Rectal smooth muscle tissue (tissue), 1 donor: ENCODE measurements around the gene WDR3.
"Not testable (repeated sequence)": the region's sequence is repeated elsewhere in the genome, so short reads cannot be mapped to it uniquely, and the experiment has no call there.

Source experiments
- H3K27ac ChIP-seq: one replicate; pipeline ENCODE4 v1.7.0; 2013; ENCODE audit warnings: low read depth, low read length, inconsistent platforms
- H3K27me3 ChIP-seq: one replicate; pipeline ENCODE4 v1.7.0; 2013; ENCODE audit warnings: low read length; ENCODE audit not compliant: control insufficient read depth, insufficient read depth
- H3K36me3 ChIP-seq: one replicate; pipeline ENCODE4 v1.7.0; 2013; ENCODE audit warnings: low read length; ENCODE audit not compliant: control insufficient read depth, insufficient read depth
- H3K4me1 ChIP-seq: one replicate; pipeline ENCODE4 v1.7.0; 2013; ENCODE audit warnings: low read length; ENCODE audit not compliant: control insufficient read depth, insufficient read depth
- H3K4me3 ChIP-seq: one replicate; pipeline ENCODE4 v1.7.0; 2013; ENCODE audit warnings: low read length
- H3K9ac ChIP-seq: one replicate; pipeline ENCODE4 v1.7.0; 2013; ENCODE audit warnings: low read length

Gene WDR3

DNA sequence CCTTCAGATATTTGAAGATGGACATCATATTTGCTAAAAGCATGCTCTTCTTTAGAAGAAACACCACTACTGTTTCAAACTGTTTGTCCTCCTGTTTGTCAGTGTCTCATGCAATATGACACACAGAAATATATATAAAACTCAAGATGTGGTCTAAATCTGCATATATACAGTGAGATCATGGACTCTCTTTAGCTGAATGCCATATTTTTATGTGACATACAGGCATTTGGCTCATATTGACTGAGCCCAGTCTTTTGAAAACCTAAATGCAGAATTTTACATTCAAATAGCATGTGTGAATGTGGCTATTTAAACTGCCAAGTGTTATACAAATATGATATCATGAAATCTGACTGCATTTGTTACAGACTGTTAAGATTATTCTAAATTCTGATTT is 18.5 kb upstream of the WDR3 start:
- Histone ChIP-seq H3K4me3 (no peak overlapping the region), H3K9ac (no peak overlapping the region), H3K4me1 (no peaks in the 10 kb centered on the region), H3K36me3 (peaks cover 2% of the 10 kb centered on the region), H3K27ac (no peak overlapping the region), H3K27me3 (no peaks in the 10 kb centered on the region)

DNA sequence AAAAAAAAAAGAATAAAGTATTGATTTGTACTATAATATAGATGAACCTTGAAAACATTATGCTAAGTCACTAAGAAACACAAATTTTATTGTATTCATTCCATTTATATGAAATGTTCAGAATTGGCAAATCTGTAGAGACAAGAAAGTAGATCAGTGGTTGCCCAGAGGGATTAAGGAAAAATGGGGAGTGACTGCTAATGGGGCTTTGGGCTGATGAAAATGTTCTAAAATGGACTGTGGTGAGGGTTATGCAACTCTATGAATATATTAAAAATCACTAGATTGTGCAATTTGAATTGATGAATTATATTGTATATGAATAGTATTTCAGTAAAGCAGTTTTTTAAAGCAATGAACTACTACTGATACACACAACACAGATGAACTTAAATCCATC is 10.2 kb upstream of the WDR3 start:
- no peaks in the 10 kb centered on the region for H3K27me3 ChIP-seq
- H3K36me3 ChIP-seq = peaks cover 8% of the 10 kb centered on the region
- H3K4me3 ChIP-seq = no peak overlapping the region
- no peak overlapping the region for H3K9ac ChIP-seq
- no peaks in the 10 kb centered on the region for H3K4me1 ChIP-seq
- no peak overlapping the region for H3K27ac ChIP-seq

DNA sequence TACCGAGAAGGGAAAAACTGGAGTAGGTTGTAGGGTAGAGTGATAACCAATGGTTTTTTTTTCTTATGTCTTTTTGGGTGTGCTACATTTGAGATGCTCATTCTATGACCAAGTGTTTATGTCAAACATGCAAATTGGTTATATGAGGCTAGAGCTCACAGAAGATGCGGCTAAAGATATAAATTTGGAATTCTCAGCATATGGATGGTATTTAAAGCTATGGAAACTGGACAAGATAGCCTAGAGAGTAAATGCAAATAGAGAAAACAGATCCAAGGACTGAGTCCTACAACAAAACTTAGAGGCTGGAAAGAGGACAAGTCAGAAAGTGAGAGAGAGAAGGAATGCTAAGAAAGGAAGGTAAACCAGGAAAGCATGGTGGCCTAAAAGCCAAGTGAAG is 7.5 kb upstream of the WDR3 start:
- no peak overlapping the region for H3K27ac ChIP-seq
- no peak overlapping the region for H3K9ac ChIP-seq
- no peaks in the 10 kb centered on the region for H3K4me1 ChIP-seq
- H3K36me3 ChIP-seq = peaks cover 3% of the 10 kb centered on the region
- H3K4me3 ChIP-seq = no peak overlapping the region
- no peaks in the 10 kb centered on the region for H3K27me3 ChIP-seq

DNA sequence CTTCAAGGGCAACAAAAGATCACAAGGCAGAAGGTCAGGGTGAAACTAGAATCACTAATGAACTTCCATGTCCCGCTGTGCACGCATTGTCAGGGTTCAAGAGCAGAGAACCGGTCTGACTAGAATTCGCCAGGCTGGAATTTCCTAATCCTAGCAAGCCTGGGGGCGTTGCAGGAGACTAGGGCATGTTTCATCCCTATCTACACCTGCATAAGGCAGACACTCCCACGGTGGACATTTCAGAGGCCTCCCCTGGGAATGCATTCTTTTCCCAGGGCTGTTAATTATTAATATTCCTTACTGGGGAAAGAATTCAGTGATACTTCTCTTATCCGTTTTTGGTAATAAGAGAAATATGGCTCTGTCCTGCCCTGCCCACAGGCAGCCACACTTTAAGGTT is 6.8 kb upstream of the WDR3 start:
- not testable (repeated sequence) for H3K4me3 ChIP-seq, H3K9ac ChIP-seq

DNA sequence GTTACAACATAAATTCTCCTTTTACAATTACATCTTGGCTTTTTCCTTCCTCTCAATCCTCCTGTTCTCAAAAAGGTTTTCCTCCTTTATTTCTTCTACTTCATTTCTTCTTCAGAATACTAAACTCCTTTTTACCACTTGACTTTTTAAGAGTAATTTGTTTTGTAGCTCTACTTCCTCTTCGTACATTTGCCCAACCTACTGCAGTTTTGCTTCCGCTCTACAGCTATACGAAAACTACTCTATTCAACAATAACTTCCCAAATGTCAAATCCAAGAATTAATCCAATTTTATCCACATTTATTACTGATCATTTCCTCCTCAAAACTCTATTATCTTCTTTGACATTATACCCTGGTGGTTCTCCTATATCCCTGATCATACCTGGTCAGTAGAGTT is 3.6 kb upstream of the WDR3 start:
- Histone ChIP-seq H3K36me3 (no peaks in the 10 kb centered on the region), H3K4me3 (no peak overlapping the region), H3K27me3 (no peaks in the 10 kb centered on the region), H3K9ac (no peak overlapping the region), H3K27ac (no peak overlapping the region), H3K4me1 (peaks cover 20% of the 10 kb centered on the region)

More for the DNA sequence above, 6.8 kb upstream of the WDR3 start:
- H3K4me1 ChIP-seq, H3K27ac ChIP-seq, H3K36me3 ChIP-seq, H3K27me3 ChIP-seq: not testable (repeated sequence)

DNA sequence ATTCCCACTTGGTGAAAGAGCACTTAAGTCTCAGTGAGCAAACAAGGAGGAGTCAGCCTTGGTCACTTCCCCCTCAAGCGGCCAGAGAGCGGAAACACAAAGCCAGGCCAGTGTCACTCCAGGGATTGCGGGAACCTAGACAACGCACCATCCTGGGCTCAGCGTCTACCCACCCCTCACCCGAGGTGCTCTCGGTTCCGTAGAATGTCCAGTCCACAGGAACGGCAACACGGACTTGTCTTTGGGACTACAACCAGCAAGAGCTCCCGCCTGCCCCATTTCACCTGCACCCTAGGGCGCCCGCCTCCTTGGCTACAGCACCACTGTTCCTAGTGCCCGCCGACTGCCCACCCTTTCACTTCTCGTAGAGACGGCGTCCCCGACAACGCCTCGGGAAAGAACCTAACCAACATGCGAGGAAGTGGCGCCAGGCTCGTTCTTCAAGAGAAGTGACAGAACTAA is 627 bp upstream of the WDR3 start:
- Histone ChIP-seq H3K4me3 (peak overlapping the region; percentile 88), H3K36me3 (no peaks in the 10 kb centered on the region), H3K27me3 (no peaks in the 10 kb centered on the region), H3K27ac (peak overlapping the region; percentile 83), H3K4me1 (peaks cover 21% of the 10 kb centered on the region), H3K9ac (peak overlapping the region; percentile 61)

DNA sequence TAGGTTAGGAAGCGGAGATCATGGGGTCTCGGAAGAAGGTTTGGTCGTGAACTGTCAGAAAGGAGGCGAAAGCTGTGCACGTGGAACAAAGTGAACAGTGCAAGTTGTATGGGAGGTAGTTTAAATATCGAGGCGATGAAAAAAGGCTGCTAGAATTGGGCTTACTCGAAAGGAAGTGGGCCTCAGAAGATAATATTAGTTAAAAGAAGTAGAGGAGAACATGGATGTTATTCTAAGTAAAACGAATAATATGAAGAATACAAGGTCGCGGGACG is 571 bp downstream of the WDR3 start:
- no peaks in the 10 kb centered on the region for H3K36me3 ChIP-seq
- H3K9ac ChIP-seq = peak overlapping the region; percentile 28
- peaks cover 21% of the 10 kb centered on the region for H3K4me1 ChIP-seq
- peak overlapping the region; percentile 88 for H3K4me3 ChIP-seq
- H3K27me3 ChIP-seq = no peaks in the 10 kb centered on the region
- H3K27ac ChIP-seq = no peak overlapping the region

DNA sequence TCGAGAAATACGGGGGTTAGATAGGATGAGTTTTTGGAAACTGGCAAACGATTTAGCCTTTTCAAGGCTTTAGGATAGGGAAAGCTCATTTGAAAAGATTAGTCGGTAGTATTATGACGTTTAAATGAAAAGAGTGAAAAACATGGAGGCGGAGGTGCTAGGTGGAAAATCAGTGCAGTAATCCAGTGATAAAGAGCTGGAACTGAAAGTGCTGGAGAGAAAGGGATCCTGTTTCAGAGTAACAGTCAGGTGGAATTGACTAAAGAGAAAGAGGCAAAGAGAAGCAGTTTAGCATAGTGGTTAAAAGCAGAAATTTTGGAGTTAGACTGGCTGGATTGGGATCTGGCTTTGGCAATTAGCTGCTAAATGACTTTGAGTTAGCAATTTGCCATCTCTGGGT is 945 bp downstream of the WDR3 start:
- Histone ChIP-seq H3K9ac (no peak overlapping the region), H3K27me3 (no peaks in the 10 kb centered on the region), H3K36me3 (no peaks in the 10 kb centered on the region), H3K4me1 (peaks cover 21% of the 10 kb centered on the region), H3K4me3 (peak overlapping the region; percentile 88), H3K27ac (no peak overlapping the region)

DNA sequence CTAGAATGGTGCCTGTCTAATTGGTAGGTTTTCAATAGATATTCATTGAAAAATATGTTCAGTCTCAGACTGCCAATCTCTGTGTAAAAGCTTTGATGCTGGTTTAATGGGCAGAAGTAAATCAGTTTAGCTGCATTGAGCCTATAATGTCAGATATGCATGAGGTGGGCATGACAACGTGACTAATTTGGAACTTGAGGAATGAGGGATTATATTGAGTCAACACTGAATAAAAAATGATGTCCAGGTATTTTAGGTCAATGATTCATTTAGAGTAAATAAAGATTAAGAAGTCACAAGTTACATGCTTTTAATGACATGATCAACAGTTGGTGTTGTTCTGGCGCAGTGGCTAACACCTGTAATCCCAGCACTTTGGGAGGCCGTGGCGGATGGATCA is 3.0 kb downstream of the WDR3 start:
- no peak overlapping the region for H3K4me3 ChIP-seq
- no peak overlapping the region for H3K27ac ChIP-seq
- H3K4me1 ChIP-seq = peaks cover 21% of the 10 kb centered on the region
- no peaks in the 10 kb centered on the region for H3K27me3 ChIP-seq
- no peak overlapping the region for H3K9ac ChIP-seq
- no peaks in the 10 kb centered on the region for H3K36me3 ChIP-seq

DNA sequence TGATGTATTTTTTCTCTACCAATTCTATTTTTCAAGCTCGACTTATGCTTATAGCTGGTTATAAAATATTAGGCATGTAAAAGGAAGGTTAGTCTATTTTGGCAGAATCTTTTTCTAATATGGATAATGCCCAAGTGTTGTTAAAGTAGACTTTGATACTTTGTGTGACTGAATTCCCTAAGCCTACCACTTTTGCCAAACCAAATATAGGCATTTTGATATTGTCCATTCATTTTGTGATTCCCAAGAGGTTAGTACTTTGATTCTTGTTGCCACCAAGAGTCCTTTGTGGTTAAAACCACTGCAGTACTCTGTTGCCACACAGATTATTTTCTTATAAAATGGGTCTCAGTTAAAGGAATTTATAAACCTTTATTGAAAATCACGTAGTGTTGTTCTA is 4.2 kb downstream of the WDR3 start:
- Histone ChIP-seq H3K4me1 (peaks cover 12% of the 10 kb centered on the region), H3K36me3 (peaks cover 3% of the 10 kb centered on the region), H3K27me3 (no peaks in the 10 kb centered on the region)

DNA sequence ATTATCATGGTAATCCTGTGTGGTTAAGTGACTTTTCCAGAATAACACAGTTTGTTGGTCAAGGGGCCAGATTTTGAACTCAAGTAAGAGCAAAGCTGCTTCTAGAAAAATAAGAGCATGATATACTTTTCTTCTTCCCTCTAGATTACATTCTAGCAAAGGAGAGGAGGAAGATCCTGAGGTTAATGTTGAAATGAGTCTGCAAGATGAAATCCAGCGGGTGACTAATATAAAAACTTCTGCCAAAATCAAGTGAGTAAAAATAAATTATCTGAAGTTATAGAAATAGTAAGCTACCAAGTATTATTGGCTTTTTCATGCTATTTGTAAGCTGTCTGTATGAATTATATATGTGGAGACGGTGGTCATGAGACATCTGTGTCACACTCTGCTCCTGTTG is 12.8 kb downstream of the WDR3 start:
- no peak overlapping the region for H3K27ac ChIP-seq
- H3K36me3 ChIP-seq = peaks cover 31% of the 10 kb centered on the region
- no peaks in the 10 kb centered on the region for H3K4me1 ChIP-seq
- no peaks in the 10 kb centered on the region for H3K27me3 ChIP-seq
- no peak overlapping the region for H3K9ac ChIP-seq
- H3K4me3 ChIP-seq = no peak overlapping the region

More for the DNA sequence above, 4.2 kb downstream of the WDR3 start:
- Histone ChIP-seq H3K27ac (no peak overlapping the region), H3K4me3 (no peak overlapping the region), H3K9ac (no peak overlapping the region)

DNA sequence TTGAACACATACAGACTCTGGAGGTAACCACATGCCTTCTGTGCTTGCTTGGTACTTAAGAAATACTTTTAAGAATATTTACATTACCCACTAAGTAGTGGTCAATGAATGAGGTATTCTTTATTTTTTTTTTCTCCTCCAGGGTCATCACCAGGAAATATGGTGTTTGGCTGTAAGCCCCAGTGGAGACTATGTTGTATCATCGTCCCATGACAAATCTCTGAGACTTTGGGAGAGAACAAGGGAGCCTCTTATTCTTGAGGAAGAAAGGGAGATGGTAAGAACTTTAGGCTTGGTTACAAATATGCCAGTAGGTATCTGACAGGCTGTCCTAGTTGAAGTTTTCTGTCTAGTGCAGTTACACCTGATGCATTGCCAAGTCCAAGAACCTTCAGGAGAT is 22.8 kb downstream of the WDR3 start:
- H3K4me1 ChIP-seq = no peaks in the 10 kb centered on the region
- peaks cover 22% of the 10 kb centered on the region for H3K36me3 ChIP-seq

DNA sequence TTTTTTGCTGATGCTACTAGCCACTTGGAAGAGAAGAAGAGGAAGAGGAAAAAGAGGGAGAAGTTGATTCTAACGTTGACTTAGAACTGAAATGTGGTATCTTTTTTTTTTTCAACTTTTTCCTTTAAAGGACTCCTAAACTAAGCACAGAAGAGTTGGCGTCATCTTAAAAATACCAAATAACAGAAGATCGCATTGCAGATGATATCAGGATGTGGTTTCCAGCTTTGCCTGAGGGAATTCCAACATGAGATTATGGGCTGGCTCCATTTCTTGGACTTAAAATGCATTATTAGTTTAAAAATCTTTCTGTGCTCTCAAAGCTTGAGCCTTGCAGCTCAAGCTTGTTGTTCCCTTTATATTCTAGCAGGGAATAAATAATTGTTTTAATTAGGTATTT is 29.8 kb downstream of the WDR3 start:
- Histone ChIP-seq H3K9ac (no peak overlapping the region), H3K36me3 (peaks cover 17% of the 10 kb centered on the region), H3K27ac (no peak overlapping the region), H3K4me1 (no peaks in the 10 kb centered on the region), H3K4me3 (no peak overlapping the region), H3K27me3 (no peaks in the 10 kb centered on the region)

More for the DNA sequence above, 22.8 kb downstream of the WDR3 start:
- Histone ChIP-seq H3K9ac (no peak overlapping the region), H3K27ac (no peak overlapping the region), H3K27me3 (no peaks in the 10 kb centered on the region), H3K4me3 (no peak overlapping the region)
